ENCODE measurements around the gene STARD8. TPM values are rescaled to one million over a fixed set of nuclear protein-coding genes. Genes with fewer than 3 reads are reported as not detected.

The STARD8 gene
- total RNA-seq, 1 donor = 2.6 TPM

GRCh38 chrX:68746988-68747387, 99.5 kb downstream of the STARD8 start:
- no peak overlapping the region for H3K4me3 ChIP-seq (ENCODE audit: low read depth, low read length)
- DNase-seq (ENCODE audit: low read depth) = no peak
- TF ChIP-seq CTCF (IDR thresholded peaks at IDR 0.05; ENCODE audit: insufficient read depth, low read depth, low read length) = no peak

- DNase-seq (ENCODE audit: low read depth) = peak; percentile 38
- H3K4me3 ChIP-seq (ENCODE audit: low read depth, low read length) = no peak overlapping the region
- TF ChIP-seq CTCF (IDR thresholded peaks at IDR 0.05; ENCODE audit: insufficient read depth, low read depth, low read length) = no peak
These were observed 100.6 kb downstream of the STARD8 start for GRCh38 chrX:68748030-68748429.

GRCh38 chrX:68749426-68749825, 102.0 kb downstream of the STARD8 start:
- no peak overlapping the region for H3K4me3 ChIP-seq (ENCODE audit: low read depth, low read length)
- no peak for TF ChIP-seq CTCF (IDR thresholded peaks at IDR 0.05; ENCODE audit: insufficient read depth, low read depth, low read length)

GRCh38 chrX:68750316-68750715, 102.8 kb downstream of the STARD8 start:
- TF ChIP-seq CTCF (IDR thresholded peaks at IDR 0.05; ENCODE audit: insufficient read depth, low read depth, low read length) = no peak
- no peak overlapping the region for H3K4me3 ChIP-seq (ENCODE audit: low read depth, low read length)
- DNase-seq (ENCODE audit: low read depth) = no peak

More at GRCh38 chrX:68749426-68749825, 102.0 kb downstream of the STARD8 start:
- no peak for DNase-seq (ENCODE audit: low read depth)

- TF ChIP-seq CTCF (IDR thresholded peaks at IDR 0.05; ENCODE audit: insufficient read depth, low read depth, low read length) = no peak
- DNase-seq (ENCODE audit: low read depth) = no peak
- H3K4me3 ChIP-seq (ENCODE audit: low read depth, low read length) = no peak overlapping the region
These were observed 103.9 kb downstream of the STARD8 start for GRCh38 chrX:68751372-68751771.

GRCh38 chrX:68753218-68753617, 105.8 kb downstream of the STARD8 start:
- H3K4me3 ChIP-seq (ENCODE audit: low read depth, low read length) = no peak overlapping the region
- TF ChIP-seq CTCF (IDR thresholded peaks at IDR 0.05; ENCODE audit: insufficient read depth, low read depth, low read length) = no peak
- DNase-seq (ENCODE audit: low read depth) = no peak

- no peak for TF ChIP-seq CTCF (IDR thresholded peaks at IDR 0.05; ENCODE audit: insufficient read depth, low read depth, low read length)
- H3K4me3 ChIP-seq (ENCODE audit: low read depth, low read length) = no peak overlapping the region
- DNase-seq (ENCODE audit: low read depth) = no peak
These were observed 106.9 kb downstream of the STARD8 start for GRCh38 chrX:68754406-68754805.
